Measurements from ENCODE around the gene ADARB1. TPM values are rescaled to one million over a fixed set of nuclear protein-coding genes. Genes with fewer than 3 reads are reported as not detected.

The ADARB1 gene
- polyA plus RNA-seq, 3 donors = 0.40 to 2.6 (median 1.0) TPM

DNA sequence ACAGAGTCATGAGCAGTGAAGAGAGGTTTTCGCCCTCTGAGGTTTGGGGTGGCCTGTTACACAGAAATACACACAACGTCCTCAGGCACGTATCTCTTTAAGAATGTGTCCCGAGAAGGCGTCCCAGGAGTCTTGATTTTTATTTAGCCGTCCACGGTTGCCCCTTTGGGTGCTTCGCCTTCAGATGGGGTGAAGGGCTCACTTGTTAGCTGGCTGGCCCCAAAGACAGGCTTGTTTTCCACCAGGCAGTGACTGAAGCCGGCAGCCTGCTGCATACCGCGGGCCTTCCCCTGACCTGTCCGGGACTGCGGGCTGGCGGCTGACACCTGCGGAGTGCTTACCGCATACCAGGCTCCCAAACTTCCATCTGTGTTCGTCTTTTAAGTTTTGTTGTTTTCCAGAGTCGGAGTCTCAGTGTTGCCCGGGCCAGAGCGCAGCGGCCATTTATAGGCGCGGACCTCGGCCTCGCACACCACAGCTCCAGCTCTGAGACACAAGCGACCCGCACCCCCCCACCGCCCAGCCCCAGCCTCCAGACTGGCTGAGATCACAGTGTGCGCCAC lies 1.6 kb upstream of the ADARB1 start:
- Histone ChIP-seq H3K9ac (ENCODE audit: insufficient read depth, low read length, poor library complexity, severe bottlenecking) (no peak overlapping the region), H4K20me1 (ENCODE audit: insufficient read depth, low read length) (no peaks in the 10 kb centered on the region), H3K4me2 (replicated peaks; ENCODE audit: extremely low read depth, low read length, poor library complexity, severe bottlenecking) (peak overlapping the region; percentile 87), H3K9me3 (replicated peaks in 1 of 2; ENCODE audit: control insufficient read depth in 1 of 2, insufficient read depth in 1 of 2, low read length in 2 of 2) (no peaks in the 10 kb centered on the region), H3K4me1 (ENCODE audit: control insufficient read depth in 1 of 2, insufficient read depth in 2 of 2, low read length in 2 of 2) (peaks cover 21 to 30% of the 10 kb centered on the region in 2 donors), H3K36me3 (replicated peaks in 1 of 2; ENCODE audit: control insufficient read depth in 1 of 2, insufficient read depth in 2 of 2, low read length in 2 of 2) (no peaks in the 10 kb centered on the region), H3K27me3 (ENCODE audit: control insufficient read depth in 2 of 2, insufficient read depth in 2 of 2, low read length in 2 of 2) (peaks cover 11 to 22% of the 10 kb centered on the region in 2 donors), H3K27ac (ENCODE audit: low read depth in 1 of 2, low read length in 2 of 2) (no peak overlapping the region), H2AFZ (ENCODE audit: insufficient read depth, low read depth, low read length, poor library complexity, severe bottlenecking) (no peak overlapping the region), H3K4me3 (replicated peaks in 1 of 3; ENCODE audit: low read depth in 2 of 3, low read length in 3 of 3) (no peak overlapping the region), H3K79me2 (ENCODE audit: insufficient read depth, low read length) (no peaks in the 10 kb centered on the region)
- Mint-ChIP-seq H3K4me3 (peak overlapping the region in 1 of 2 donors; percentile 51), H3K27me3 (ENCODE audit: low read depth in 3 of 3) (peaks cover 18 to 26% (median 18%) of the 10 kb centered on the region in 3 donors), H3K9me3 (peaks cover 0 to 8% (median 2%) of the 10 kb centered on the region in 7 donors), H3K27ac (no peak overlapping the region), H3K36me3 (peaks cover 14% of the 10 kb centered on the region in 2 donors), H3K4me1 (peaks cover 20% of the 10 kb centered on the region)
- TF ChIP-seq, protein P1, sequence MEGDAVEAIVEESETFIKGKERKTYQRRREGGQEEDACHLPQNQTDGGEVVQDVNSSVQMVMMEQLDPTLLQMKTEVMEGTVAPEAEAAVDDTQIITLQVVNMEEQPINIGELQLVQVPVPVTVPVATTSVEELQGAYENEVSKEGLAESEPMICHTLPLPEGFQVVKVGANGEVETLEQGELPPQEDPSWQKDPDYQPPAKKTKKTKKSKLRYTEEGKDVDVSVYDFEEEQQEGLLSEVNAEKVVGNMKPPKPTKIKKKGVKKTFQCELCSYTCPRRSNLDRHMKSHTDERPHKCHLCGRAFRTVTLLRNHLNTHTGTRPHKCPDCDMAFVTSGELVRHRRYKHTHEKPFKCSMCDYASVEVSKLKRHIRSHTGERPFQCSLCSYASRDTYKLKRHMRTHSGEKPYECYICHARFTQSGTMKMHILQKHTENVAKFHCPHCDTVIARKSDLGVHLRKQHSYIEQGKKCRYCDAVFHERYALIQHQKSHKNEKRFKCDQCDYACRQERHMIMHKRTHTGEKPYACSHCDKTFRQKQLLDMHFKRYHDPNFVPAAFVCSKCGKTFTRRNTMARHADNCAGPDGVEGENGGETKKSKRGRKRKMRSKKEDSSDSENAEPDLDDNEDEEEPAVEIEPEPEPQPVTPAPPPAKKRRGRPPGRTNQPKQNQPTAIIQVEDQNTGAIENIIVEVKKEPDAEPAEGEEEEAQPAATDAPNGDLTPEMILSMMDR (IDR thresholded peaks at IDR 0.05) = no peak
- WGBS (ENCODE audit: insufficient coverage) = 97% methylated on average over 25 of the region's 29 CpGs
- no peak for DNase-seq
- intact Hi-C loops (cut with micrococcal nuclease) = loop anchor here in 1 of 2 donors (10.0 kb wide), 1 partner anchor 52 kb away; no protein-coding TSS in a partner anchor

DNA sequence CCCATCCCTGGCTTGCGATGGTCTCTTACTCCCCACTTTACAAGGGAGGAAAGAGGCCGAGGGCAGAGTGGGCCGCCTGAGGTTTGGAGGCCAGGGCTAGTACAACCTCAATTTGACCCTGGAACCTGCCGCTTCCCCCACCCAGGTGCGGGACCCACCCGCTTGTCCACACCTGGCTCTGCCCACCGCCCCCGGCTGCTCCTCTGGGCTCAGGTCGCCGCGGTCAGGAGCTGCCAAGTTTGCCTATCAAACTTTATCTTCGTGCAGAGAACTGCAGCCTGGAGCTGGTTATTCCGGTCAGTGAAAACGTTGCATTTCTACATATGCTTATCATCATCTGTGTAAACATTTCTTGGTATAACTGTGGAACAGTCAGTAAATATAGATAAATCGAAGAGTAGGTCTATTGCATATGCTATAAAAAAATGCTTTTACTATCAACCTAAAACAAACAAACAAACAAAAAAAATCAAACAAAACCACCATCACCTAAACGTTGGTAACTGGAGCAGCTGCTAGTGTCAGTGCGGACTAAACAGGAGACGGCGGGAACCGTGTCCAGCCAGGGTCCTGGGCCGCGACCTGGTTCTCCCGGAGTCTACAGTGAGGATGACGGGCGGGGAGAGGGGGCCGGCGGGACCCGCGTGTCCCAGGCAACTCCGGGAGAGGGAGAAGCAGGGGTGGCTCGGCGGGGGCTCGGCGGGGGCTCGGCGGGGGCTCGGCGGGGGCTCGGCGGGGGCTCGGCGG lies 906 bp upstream of the ADARB1 start:
- Mint-ChIP-seq H3K27ac (peak overlapping the region in 5 of 7 donors; percentile 24 to 67 (median 53)), H3K36me3 (peaks cover 14% of the 10 kb centered on the region in 2 donors), H3K9me3 (peaks cover 0 to 8% (median 2%) of the 10 kb centered on the region in 7 donors), H3K27me3 (ENCODE audit: low read depth in 3 of 3) (peaks cover 18 to 31% (median 25%) of the 10 kb centered on the region in 3 donors), H3K4me3 (peak overlapping the region; percentile 88 to 92), H3K4me1 (peaks cover 24% of the 10 kb centered on the region)
- Histone ChIP-seq H3K36me3 (replicated peaks in 1 of 2; ENCODE audit: control insufficient read depth in 1 of 2, insufficient read depth in 2 of 2, low read length in 2 of 2) (no peaks in the 10 kb centered on the region), H3K4me3 (replicated peaks in 1 of 3; ENCODE audit: low read depth in 2 of 3, low read length in 3 of 3) (peak overlapping the region; percentile 50 to 82 (median 80)), H3K9me3 (replicated peaks in 1 of 2; ENCODE audit: control insufficient read depth in 1 of 2, insufficient read depth in 1 of 2, low read length in 2 of 2) (no peaks in the 10 kb centered on the region), H3K4me2 (replicated peaks; ENCODE audit: extremely low read depth, low read length, poor library complexity, severe bottlenecking) (peak overlapping the region; percentile 87), H2AFZ (ENCODE audit: insufficient read depth, low read depth, low read length, poor library complexity, severe bottlenecking) (peak overlapping the region; percentile 88), H3K4me1 (ENCODE audit: control insufficient read depth in 1 of 2, insufficient read depth in 2 of 2, low read length in 2 of 2) (peaks cover 23 to 32% of the 10 kb centered on the region in 2 donors), H3K27me3 (ENCODE audit: control insufficient read depth in 2 of 2, insufficient read depth in 2 of 2, low read length in 2 of 2) (peaks cover 11 to 22% of the 10 kb centered on the region in 2 donors), H4K20me1 (ENCODE audit: insufficient read depth, low read length) (no peaks in the 10 kb centered on the region), H3K79me2 (ENCODE audit: insufficient read depth, low read length) (no peaks in the 10 kb centered on the region), H3K9ac (ENCODE audit: insufficient read depth, low read length, poor library complexity, severe bottlenecking) (peak overlapping the region; percentile 71), H3K27ac (ENCODE audit: low read depth in 1 of 2, low read length in 2 of 2) (no peak overlapping the region)
- 36% methylated on average over 15 of the region's 42 CpGs for WGBS (ENCODE audit: insufficient coverage)
- intact Hi-C loops (cut with micrococcal nuclease) = loop anchor here in 1 of 2 donors (10.0 kb wide), 1 partner anchor 51 kb away; no protein-coding TSS in a partner anchor
- no peak for DNase-seq
- TF ChIP-seq, protein P1 (IDR thresholded peaks at IDR 0.05) = no peak

Measured in CD14-positive monocyte (primary cell).